ENCODE data around the gene TAAR5. TPM values are rescaled to one million over a fixed set of nuclear protein-coding genes. Genes with fewer than 3 reads are reported as not detected.
"Not testable (repeated sequence)": the region's sequence is repeated elsewhere in the genome, so short reads cannot be mapped to it uniquely, and the experiment has no call there.

TAAR5 gene
- polyA plus RNA-seq (2011; rRNA removed), result not detected in 2 replicates
- not detected in 2 replicates for polyA minus RNA-seq (2011; rRNA and poly(A)+ RNA removed)

- no peak for TF ChIP-seq CTCF (IDR thresholded peaks at IDR 0.05; ENCODE audit: insufficient read depth, low read depth, low read length)
- no peaks in the 10 kb centered on the region; the same call in 1 of the 2 replicates for H3K27me3 ChIP-seq (ENCODE audit: control insufficient read depth, insufficient read depth, low read length)
- no peak for DNase-seq (ENCODE audit: low read depth)
- H3K36me3 ChIP-seq (ENCODE audit: control insufficient read depth, insufficient read depth, low read length), result no peaks in the 10 kb centered on the region
- CTCF ChIA-PET, result no interaction called here
- POLR2A ChIA-PET, result no interaction called here
- H3K4me3 ChIP-seq (ENCODE audit: low read depth, low read length), result no peak within 1 kb of the TSS
Measured at GRCh38 chr6:132589454-132589853, at the start of gene TAAR5. TSS of gene TAAR5 (minus strand) at chr6:132589741. CDS start at chr6:132589686, 55 bp downstream.

GRCh38 chr6:132637135-132637534 is 47.6 kb upstream of the TAAR5 start:
- CTCF ChIA-PET; H3K36me3 ChIP-seq (ENCODE audit: control insufficient read depth, insufficient read depth, low read length); DNase-seq (ENCODE audit: low read depth); H3K4me3 ChIP-seq (ENCODE audit: low read depth, low read length); H3K27me3 ChIP-seq (ENCODE audit: control insufficient read depth, insufficient read depth, low read length); POLR2A ChIA-PET: not testable (repeated sequence)

- ChIA-PET CTCF (interaction anchor here (1.6 kb wide), 1 partner anchor 34 kb away, joined by 4 read pairs; no protein-coding TSS in a partner anchor), POLR2A (interaction anchor here (0.7 kb wide), 1 partner anchor 138 kb away, joined by 3 read pairs; no protein-coding TSS in a partner anchor)
- H3K27me3 ChIP-seq (ENCODE audit: control insufficient read depth, insufficient read depth, low read length); DNase-seq (ENCODE audit: low read depth); H3K36me3 ChIP-seq (ENCODE audit: control insufficient read depth, insufficient read depth, low read length); H3K4me3 ChIP-seq (ENCODE audit: low read depth, low read length): not testable (repeated sequence)
Measured at GRCh38 chr6:132635906-132636305, 46.4 kb upstream of the TAAR5 start.

GRCh38 chr6:132635288-132635687 is 45.7 kb upstream of the TAAR5 start:
- H3K36me3 ChIP-seq (ENCODE audit: control insufficient read depth, insufficient read depth, low read length); DNase-seq (ENCODE audit: low read depth); H3K4me3 ChIP-seq (ENCODE audit: low read depth, low read length); H3K27me3 ChIP-seq (ENCODE audit: control insufficient read depth, insufficient read depth, low read length); POLR2A ChIA-PET: not testable (repeated sequence)
- CTCF ChIA-PET, result interaction anchor here (1.6 kb wide), 1 partner anchor 35 kb away, joined by 4 read pairs; no protein-coding TSS in a partner anchor

GRCh38 chr6:132634796-132635195 is 45.3 kb upstream of the TAAR5 start:
- TF ChIP-seq CTCF (IDR thresholded peaks at IDR 0.05; ENCODE audit: insufficient read depth, low read depth, low read length), result no peak
- ChIA-PET CTCF (interaction anchor here (1.6 kb wide), 1 partner anchor 35 kb away, joined by 4 read pairs; no protein-coding TSS in a partner anchor), POLR2A (no interaction called here)
- DNase-seq (ENCODE audit: low read depth), result no peak
- Histone ChIP-seq H3K27me3 (ENCODE audit: control insufficient read depth, insufficient read depth, low read length) (no peaks in the 10 kb centered on the region), H3K36me3 (ENCODE audit: control insufficient read depth, insufficient read depth, low read length) (no peaks in the 10 kb centered on the region), H3K4me3 (ENCODE audit: low read depth, low read length) (no peak overlapping the region)

GRCh38 chr6:132633362-132633761 is 43.8 kb upstream of the TAAR5 start:
- DNase-seq (ENCODE audit: low read depth), result no peak
- ChIA-PET CTCF (no interaction called here), POLR2A (no interaction called here)
- H3K36me3 ChIP-seq (ENCODE audit: control insufficient read depth, insufficient read depth, low read length), result no peaks in the 10 kb centered on the region
- H3K4me3 ChIP-seq (ENCODE audit: low read depth, low read length), result no peak overlapping the region
- TF ChIP-seq CTCF (IDR thresholded peaks at IDR 0.05; ENCODE audit: insufficient read depth, low read depth, low read length), result no peak
- H3K27me3 ChIP-seq (ENCODE audit: control insufficient read depth, insufficient read depth, low read length), result no peaks in the 10 kb centered on the region

- CTCF ChIA-PET, result interaction anchor here (0.6 kb wide), 1 partner anchor 67 kb away, joined by 3 read pairs; no protein-coding TSS in a partner anchor
- H3K27me3 ChIP-seq (ENCODE audit: control insufficient read depth, insufficient read depth, low read length), result no peaks in the 10 kb centered on the region
Measured at GRCh38 chr6:132624175-132624574, 34.6 kb upstream of the TAAR5 start, which contains the start of gene TAAR2. TSS of gene TAAR2 (minus strand) at chr6:132624275. CDS start at chr6:132624275, 0 bp downstream.

More at GRCh38 chr6:132624175-132624574, 34.6 kb upstream of the TAAR5 start, which contains the start of gene TAAR2:
- no peak within 1 kb of the TSS for H3K4me3 ChIP-seq (ENCODE audit: low read depth, low read length)
- POLR2A ChIA-PET, result interaction anchor here (0.6 kb wide), 1 partner anchor 42 kb away, joined by 6 read pairs; no protein-coding TSS in a partner anchor
- DNase-seq (ENCODE audit: low read depth), result no peak
- no peaks in the 10 kb centered on the region for H3K36me3 ChIP-seq (ENCODE audit: control insufficient read depth, insufficient read depth, low read length)
- TF ChIP-seq CTCF (IDR thresholded peaks at IDR 0.05; ENCODE audit: insufficient read depth, low read depth, low read length), result no peak
